Left ventricle myocardium inferior (tissue), 1 donor: Measurements from ENCODE around the gene GALR2. TPM values are rescaled to one million over a fixed set of nuclear protein-coding genes. Genes with fewer than 3 reads are reported as not detected.
A peak's percentile ranks its signal among the peaks of the same experiment; 100 is the strongest.
"Not testable (repeated sequence)": the region's sequence is repeated elsewhere in the genome, so short reads cannot be mapped to it uniquely, and the experiment has no call there.

ENCODE experiments used
- DNase-seq: peaks from one replicate; pipeline ENCODE4 v3.0.0-alpha.2; 2020
- H3K27ac ChIP-seq: fragments of 200-600 bp; replicated peaks from 2 replicates; pipeline ENCODE4 v1.8.0; 2021
- H3K27me3 ChIP-seq: fragments of 200-600 bp; 2 replicates; pipeline ENCODE4 v1.8.0; 2021; ENCODE audit warnings: low read depth
- H3K36me3 ChIP-seq: fragments of 200-600 bp; 2 replicates; pipeline ENCODE4 v1.8.0; 2021
- H3K4me1 ChIP-seq: fragments of 200-600 bp; 2 replicates; pipeline ENCODE4 v1.8.0; 2021
- H3K4me3 ChIP-seq: fragments of 200-600 bp; 2 replicates; pipeline ENCODE4 v1.8.0; 2021; ENCODE audit warnings: mild to moderate bottlenecking, moderate library complexity
- H3K9me3 ChIP-seq: fragments of 200-600 bp; replicated peaks from 2 replicates; pipeline ENCODE4 v1.8.0; 2021
- CTCF ChIP-seq: fragments of 200-600 bp; IDR thresholded peaks from 2 replicates; pipeline ENCODE4 v1.8.0; 2021; ENCODE audit warnings: antibody characterized with exemption, mild to moderate bottlenecking, borderline replicate concordance
- intact Hi-C: fragments of 100-400 bp; cut with micrococcal nuclease; formaldehyde crosslinking; loops from one replicate; pipeline ENCODE4 v1.11.0; 2022
- total RNA-seq: library from RNA; stranded (reverse); fragmentation: NEBNext Ultra II Directional; extraction: Animal tissue kit (Norgen Biotek cat#: 25700); gene quantifications from one replicate; pipeline ENCODE4 v1.2.1, GENCODE V29; 2021
- donor health status: DM: no; HTN: yes; CAD: no; lungs with severe emphysema.

Gene GALR2
- total RNA-seq, 1 donor from 2014 or later, result not detected

- peak within 1 kb of the TSS; percentile 83 for H3K27ac ChIP-seq
- TF ChIP-seq CTCF, result no peak
- H3K36me3 ChIP-seq, result peaks cover 26% of the 10 kb centered on the region
- peak within 1 kb of the TSS; percentile 92 for H3K4me3 ChIP-seq
- H3K27me3 ChIP-seq, result peaks cover 40% of the 10 kb centered on the region
- intact Hi-C loops, result no loop called here
- peak; percentile 91 for DNase-seq
- H3K9me3 ChIP-seq, result no peaks in the 10 kb centered on the region
- H3K4me1 ChIP-seq, result peaks cover 76% of the 10 kb centered on the region
Observed at GRCh38 chr17:76072148-76072858, 2.3 kb upstream of the GALR2 start, which contains the start of gene SRP68. SRP68 (minus strand) TSS chr17:76072517; CDS start chr17:76072491, 26 bp downstream.

- no peak for TF ChIP-seq CTCF
- H3K27ac ChIP-seq, result no peak overlapping the region
- DNase-seq, result no peak
- intact Hi-C loops, result no loop called here
- no peaks in the 10 kb centered on the region for H3K36me3 ChIP-seq
- no peaks in the 10 kb centered on the region for H3K9me3 ChIP-seq
- peaks cover 75% of the 10 kb centered on the region for H3K4me1 ChIP-seq
- peaks cover 68% of the 10 kb centered on the region for H3K27me3 ChIP-seq
- H3K4me3 ChIP-seq, result peak overlapping the region; percentile 40
Observed at GRCh38 chr17:76075364-76076145, 974 bp downstream of the GALR2 start.

- no peaks in the 10 kb centered on the region for H3K36me3 ChIP-seq
- no peak for DNase-seq
- H3K4me1 ChIP-seq, result peaks cover 70% of the 10 kb centered on the region
- intact Hi-C loops, result no loop called here
- H3K27ac ChIP-seq, result no peak overlapping the region
- H3K4me3 ChIP-seq, result peak overlapping the region; percentile 40
- H3K27me3 ChIP-seq, result peaks cover 68% of the 10 kb centered on the region
- no peaks in the 10 kb centered on the region for H3K9me3 ChIP-seq
- no peak for TF ChIP-seq CTCF
Observed at GRCh38 chr17:76076146-76076764, 1.7 kb downstream of the GALR2 start.

GRCh38 chr17:76076765-76077583 is 2.4 kb downstream of the GALR2 start:
- H3K9me3 ChIP-seq, result no peaks in the 10 kb centered on the region
- no peak overlapping the region for H3K27ac ChIP-seq
- no peak for TF ChIP-seq CTCF
- H3K36me3 ChIP-seq, result no peaks in the 10 kb centered on the region
- H3K4me1 ChIP-seq, result peaks cover 62% of the 10 kb centered on the region
- H3K27me3 ChIP-seq, result peaks cover 68% of the 10 kb centered on the region
- intact Hi-C loops, result no loop called here
- peak overlapping the region; percentile 40 for H3K4me3 ChIP-seq
- no peak for DNase-seq

- TF ChIP-seq CTCF, result no peak
- intact Hi-C loops, result no loop called here
- H3K36me3 ChIP-seq, result no peaks in the 10 kb centered on the region
Observed at GRCh38 chr17:76077584-76078110, 3.1 kb downstream of the GALR2 start.

GRCh38 chr17:76078370-76078769 is 3.8 kb downstream of the GALR2 start:
- H3K9me3 ChIP-seq, H3K36me3 ChIP-seq, intact Hi-C loops, H3K4me3 ChIP-seq, H3K27ac ChIP-seq, DNase-seq: not testable (repeated sequence)
- Histone ChIP-seq H3K4me1 (peaks cover 53% of the 10 kb centered on the region), H3K27me3 (peaks cover 67% of the 10 kb centered on the region)

More at GRCh38 chr17:76077584-76078110, 3.1 kb downstream of the GALR2 start:
- Histone ChIP-seq H3K27me3 (peaks cover 68% of the 10 kb centered on the region), H3K27ac (no peak overlapping the region), H3K4me1 (peaks cover 59% of the 10 kb centered on the region), H3K9me3 (no peaks in the 10 kb centered on the region), H3K4me3 (no peak overlapping the region)
- DNase-seq, result no peak
